ENCODE measurements around the gene SREBF2.

GRCh38 chr22:41952713-41953112 is 119.8 kb downstream of the SREBF2 start:
- TF ChIP-seq, protein P1, sequence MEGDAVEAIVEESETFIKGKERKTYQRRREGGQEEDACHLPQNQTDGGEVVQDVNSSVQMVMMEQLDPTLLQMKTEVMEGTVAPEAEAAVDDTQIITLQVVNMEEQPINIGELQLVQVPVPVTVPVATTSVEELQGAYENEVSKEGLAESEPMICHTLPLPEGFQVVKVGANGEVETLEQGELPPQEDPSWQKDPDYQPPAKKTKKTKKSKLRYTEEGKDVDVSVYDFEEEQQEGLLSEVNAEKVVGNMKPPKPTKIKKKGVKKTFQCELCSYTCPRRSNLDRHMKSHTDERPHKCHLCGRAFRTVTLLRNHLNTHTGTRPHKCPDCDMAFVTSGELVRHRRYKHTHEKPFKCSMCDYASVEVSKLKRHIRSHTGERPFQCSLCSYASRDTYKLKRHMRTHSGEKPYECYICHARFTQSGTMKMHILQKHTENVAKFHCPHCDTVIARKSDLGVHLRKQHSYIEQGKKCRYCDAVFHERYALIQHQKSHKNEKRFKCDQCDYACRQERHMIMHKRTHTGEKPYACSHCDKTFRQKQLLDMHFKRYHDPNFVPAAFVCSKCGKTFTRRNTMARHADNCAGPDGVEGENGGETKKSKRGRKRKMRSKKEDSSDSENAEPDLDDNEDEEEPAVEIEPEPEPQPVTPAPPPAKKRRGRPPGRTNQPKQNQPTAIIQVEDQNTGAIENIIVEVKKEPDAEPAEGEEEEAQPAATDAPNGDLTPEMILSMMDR (IDR thresholded peaks at IDR 0.05; ENCODE audit: extremely low read depth in 1 of 2, insufficient read depth in 1 of 2, low read depth in 1 of 2, low read length in 2 of 2) = no peak
- TF ChIP-seq POLR2A (IDR thresholded peaks at IDR 0.05; ENCODE audit: low read depth, low read length) (no peak), POLR2AphosphoS5 (IDR thresholded peaks at IDR 0.05; ENCODE audit: insufficient read depth, low read depth, low read length) (no peak), MYC (IDR thresholded peaks at IDR 0.05; ENCODE audit: low read depth, low read length) (no peak), EZH2 (IDR thresholded peaks at IDR 0.05; ENCODE audit: borderline replicate concordance, low read depth, low read length, severe bottlenecking) (no peak), GATA2 (IDR thresholded peaks at IDR 0.05; ENCODE audit: insufficient read depth, insufficient read length, low read depth, low read length) (no peak), FOS (IDR thresholded peaks at IDR 0.05; ENCODE audit: borderline replicate concordance, insufficient read depth, low read length) (no peak)

All from endothelial cell of umbilical vein (primary cell).